ENCODE results near the gene KIAA0930.

Gene KIAA0930

DNA sequence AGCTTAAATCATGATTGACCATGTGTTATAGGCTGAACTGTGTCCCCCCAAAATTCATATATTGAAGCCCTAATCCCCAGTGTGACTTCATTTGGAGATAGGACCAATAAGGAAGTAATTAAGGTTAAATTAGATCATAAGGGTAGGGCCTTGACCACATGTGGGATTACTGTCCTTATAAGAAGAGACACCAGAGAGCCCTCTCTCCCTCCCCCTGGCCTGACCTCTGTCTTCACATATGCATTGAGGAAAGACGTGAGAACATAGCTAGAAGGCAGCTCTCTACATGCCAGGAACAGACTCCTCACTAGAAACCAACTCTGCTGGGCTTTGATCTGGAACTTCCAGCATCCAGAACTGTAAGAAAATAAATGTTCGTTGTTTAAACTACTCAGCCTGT is 90.6 kb downstream of the KIAA0930 start:
- TF ChIP-seq CTCF (IDR thresholded peaks at IDR 0.05; ENCODE audit: control extremely low read depth, extremely low read depth, low read depth, missing control alignments) = no peak
- DNase-seq (ENCODE audit: extremely low spot score) = no peak
- POLR2A ChIA-PET = no interaction called here
- CTCF ChIA-PET = interaction anchor here (1.0 to 2.1 kb wide), 3 partner anchors 9 to 48 kb away, joined by 3 to 10 read pairs (median 5); partner anchors contain the start of gene NUP50

DNA sequence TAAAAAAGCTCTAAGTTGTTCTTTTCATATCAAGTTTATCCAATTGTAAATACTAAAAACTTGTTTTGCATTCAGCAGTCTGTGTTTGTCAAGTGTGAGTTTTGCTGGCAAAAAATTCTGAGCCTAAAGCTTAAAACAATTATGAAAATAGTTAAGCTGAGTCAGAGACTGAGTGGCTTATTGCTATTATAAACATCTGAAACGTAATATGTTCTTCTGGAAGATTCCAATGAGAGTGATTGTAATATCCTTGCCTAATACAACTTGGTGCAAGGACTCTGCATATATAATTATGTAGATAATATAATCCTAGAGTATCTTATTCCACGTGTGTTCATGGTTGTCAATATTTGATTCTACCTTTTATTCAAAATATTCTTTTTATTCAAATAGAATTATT is 91.0 kb downstream of the KIAA0930 start:
- DNase-seq (ENCODE audit: extremely low spot score) = no peak
- CTCF ChIA-PET = interaction anchor here (1.0 to 2.1 kb wide), 3 partner anchors 9 to 47 kb away, joined by 3 to 10 read pairs (median 5); partner anchors contain the start of gene NUP50
- POLR2A ChIA-PET = no interaction called here
- no peak for TF ChIP-seq CTCF (IDR thresholded peaks at IDR 0.05; ENCODE audit: control extremely low read depth, extremely low read depth, low read depth, missing control alignments)

GRCh38 chr22:45144916-45145315 is 95.8 kb downstream of the KIAA0930 start:
- no peak for DNase-seq (ENCODE audit: extremely low spot score)
- no peak for TF ChIP-seq CTCF (IDR thresholded peaks at IDR 0.05; ENCODE audit: control extremely low read depth, extremely low read depth, low read depth, missing control alignments)
- ChIA-PET POLR2A (no interaction called here), CTCF (no interaction called here)

GRCh38 chr22:45142376-45142775 is 98.3 kb downstream of the KIAA0930 start:
- CTCF ChIA-PET = no interaction called here
- DNase-seq (ENCODE audit: extremely low spot score) = no peak
- POLR2A ChIA-PET = no interaction called here
- no peak for TF ChIP-seq CTCF (IDR thresholded peaks at IDR 0.05; ENCODE audit: control extremely low read depth, extremely low read depth, low read depth, missing control alignments)
